ENCODE data around the gene WNK2.

Gene WNK2

DNA sequence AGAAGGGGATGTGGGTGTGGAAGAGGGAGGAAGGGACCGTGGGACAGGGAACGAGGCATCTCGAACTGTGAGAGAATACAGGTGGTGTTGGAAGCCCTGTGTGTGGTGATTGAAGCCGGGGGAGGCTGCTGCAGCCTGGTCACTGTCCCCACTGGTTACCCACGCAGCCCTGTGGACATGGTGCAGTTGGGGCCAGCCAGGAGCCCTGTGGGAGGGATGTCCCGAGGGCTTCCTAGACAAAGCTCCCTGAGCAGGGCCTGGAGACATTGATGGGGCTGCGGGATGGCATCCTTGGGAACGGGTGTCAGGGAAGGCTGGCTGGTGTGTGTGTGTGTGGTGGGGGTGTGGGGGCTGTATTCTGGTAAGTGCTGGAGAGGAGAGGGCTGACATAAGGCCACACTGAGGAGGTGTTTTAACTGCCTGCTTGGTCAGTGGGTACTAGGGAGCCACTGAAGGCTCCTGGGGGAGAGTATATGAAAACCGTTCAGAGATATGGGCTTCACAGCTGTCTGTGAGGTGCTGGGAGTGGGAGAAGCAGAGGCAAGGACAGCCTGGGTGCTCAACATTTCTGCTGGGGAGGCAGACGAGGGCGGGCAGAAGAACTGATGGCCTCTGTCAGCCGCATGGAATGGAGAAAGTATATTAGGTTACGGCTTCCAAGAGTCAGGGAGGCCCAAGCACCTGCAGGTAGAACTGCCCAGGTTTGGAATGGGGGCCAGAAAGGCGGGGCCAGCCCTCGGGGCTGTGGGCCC, 20.0 kb downstream of the WNK2 start:
- no peak for DNase-seq

DNA sequence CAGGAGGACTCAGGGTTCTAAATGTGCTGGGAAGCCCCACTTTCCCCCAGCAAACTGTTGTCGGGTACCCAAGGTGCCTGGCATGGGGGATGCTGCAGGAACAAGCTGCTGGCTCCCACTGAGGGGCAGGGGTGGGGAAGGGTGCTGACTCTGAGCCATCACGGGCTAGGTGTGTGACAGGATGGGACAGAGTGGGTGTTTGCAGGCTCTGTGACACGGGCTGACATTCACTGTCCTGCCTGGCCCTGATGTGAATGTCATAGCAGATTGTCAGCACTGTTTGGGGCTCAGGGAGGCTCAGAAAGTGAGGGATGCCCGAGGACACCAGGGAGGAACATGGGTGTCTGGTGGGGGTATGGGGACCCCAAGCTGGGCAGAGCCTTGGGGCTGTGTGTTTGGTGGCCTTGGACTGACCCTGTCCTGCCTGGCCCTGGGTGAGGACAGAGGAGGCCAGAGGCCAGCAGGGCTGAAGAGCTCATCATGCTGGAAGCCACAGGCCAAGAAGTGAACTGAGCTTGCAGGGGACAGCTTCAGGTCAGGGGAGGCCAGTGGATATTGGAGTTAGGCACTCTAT, 20.6 kb downstream of the WNK2 start:
- DNase-seq: no peak

DNA sequence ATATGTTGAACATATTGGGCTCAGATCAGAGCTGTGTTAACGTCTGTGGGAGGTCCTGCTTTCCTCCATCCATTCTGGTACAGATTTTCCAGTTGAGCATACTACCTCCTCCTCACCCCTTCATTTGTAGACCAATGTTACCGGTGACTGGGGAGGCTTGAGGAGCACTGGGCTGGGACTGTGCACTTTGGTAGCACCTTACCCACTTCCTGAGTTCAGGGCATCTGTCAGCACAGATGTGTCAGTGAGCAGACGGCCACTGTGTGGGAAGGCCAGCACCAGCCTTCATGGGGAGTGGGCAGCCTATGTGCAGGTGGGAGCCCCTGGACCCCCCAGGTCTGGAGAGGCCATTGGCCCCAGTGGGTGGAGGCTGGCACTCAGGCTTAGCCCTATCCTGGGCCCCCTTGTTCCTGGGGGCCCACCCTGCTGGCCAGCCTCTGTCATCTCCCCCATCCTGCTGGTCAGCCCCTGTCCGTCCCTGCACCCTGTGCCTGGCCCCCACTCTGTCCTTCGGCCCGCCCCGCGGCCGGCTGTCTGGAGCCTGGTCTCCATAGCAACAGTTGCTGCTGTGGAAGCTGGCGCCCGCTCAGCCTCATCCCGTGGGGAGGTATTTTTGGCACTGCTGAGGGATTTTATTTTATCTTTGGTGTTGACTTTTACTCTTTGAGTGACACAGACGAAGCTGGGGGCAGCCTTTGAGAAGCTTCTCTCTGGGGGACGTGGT, 21.3 kb downstream of the WNK2 start:
- no peak for DNase-seq

DNA sequence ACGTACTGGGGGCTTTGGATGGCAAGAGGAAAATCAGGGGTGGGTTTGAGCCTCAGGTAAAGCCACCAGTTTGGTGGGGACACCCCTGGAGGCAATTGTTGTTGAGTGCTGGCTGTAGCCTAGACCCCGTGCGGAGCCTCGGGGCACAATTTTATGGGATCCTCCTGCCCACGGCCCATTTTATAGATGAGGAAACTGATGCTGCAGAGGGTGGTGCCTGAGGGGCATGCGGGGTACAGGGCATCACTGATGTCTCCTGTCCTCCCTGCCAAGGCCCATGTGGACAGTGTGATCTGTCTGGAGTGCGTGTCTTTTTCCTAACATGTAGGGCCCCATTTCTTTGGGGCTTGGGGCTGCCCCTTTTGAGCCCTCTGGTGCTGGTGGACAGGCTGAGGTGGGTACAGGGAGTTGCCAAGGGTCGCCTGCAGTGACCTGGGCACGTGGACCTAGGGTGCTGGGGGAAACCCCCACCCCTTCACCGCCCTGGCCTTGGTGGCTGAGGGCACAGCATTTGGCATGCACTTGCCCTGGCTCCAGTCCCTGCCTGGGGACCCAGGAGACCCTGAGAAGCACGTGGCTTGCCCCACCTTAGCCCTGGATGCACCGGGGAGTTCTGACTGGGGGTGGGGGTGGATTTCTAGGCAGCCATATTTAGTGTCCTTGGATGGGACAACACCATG, 22.1 kb downstream of the WNK2 start:
- DNase-seq: no peak

DNA sequence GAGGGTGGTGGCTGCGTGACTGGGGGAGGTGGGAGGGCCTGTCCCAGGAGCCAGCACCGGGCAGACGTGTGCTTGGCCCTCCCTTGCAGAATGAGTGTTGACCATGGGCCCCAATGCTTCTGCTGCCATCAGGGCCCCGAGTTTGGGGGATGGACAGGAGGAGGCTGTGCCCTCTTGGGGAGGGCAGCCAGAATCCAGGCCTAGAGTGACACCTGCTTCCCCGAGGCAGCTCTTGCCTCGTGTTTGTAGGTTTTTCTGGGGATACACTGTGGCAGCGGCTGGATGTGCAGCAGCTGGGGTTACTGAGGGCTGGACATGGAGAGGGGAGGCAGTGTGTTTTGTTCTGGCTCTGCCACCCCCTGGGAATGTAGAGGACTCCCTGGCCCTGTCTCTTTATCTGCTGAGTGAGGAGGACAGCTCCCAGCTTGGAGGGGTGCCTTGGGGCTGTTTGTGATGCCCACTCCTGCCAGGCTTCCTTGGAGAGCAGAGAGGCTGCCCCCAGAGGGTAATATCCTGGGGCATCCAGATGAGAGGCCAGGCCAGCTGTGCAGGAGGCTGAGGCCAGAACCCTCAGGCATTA, 22.7 kb downstream of the WNK2 start:
- DNase-seq: no peak

DNA sequence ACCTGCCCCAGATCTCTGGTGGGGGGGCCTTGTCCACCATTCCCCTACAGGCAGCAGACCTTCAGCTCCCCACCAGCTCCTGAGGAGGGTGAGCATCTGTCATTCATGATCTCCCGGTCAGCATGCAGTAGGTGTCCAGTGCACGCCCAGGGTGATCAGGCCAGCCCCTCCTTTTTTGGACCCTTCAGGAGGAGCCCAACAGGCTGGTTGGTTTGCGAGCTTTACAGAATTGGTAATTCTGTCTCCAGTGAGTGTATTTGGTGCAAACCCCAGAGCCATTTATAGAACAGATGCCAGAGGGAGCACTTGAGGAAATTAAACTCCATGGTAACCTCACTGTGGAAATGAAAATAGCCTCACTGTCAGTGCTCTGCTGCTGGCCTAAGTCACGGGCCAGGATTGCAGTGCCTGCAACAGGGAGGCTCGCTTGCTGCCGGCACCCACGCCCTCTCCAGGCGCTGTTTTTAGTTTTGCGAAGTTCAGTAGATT, 23.4 kb downstream of the WNK2 start:
- no peak for DNase-seq

DNA sequence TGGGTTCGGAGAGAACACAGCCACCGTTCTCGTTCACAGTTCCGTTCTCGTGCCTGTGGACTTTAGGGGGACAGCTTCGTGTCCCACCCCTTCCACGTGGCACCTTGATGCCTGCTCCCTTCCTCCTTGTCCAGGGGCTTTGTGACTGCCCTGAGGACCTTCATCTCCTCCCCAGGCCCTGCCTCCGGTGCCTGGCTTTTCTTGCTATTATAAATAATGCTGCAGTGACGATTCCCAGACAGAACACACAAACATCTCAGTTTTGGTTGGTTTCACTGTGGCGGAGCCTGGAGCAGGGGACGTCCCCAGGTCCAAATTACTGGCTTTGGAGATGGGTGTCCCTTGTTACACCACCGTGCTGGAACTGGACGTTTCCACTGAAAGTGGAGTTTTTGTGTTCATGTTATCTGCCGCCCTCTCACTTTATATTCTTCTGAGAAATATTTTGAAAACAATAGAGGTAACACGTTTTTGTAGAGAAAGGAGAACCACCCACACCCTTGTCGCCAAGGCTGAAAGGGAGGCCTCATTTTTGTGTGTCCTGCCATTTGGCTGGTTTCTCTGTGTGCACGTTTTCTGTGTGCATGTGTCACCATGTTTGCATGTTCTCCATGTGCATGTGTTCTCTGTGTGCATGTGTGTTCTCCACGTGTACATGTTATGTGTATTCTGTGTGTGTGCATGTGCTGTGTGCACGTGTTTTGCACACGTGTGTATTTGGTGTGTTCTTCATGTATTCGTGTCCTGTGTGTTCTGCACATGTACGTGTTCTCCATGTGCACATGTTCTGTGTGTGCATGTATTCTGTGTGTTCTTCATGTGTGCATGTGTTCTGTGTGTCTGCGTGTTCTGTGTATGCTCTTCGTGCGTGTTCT, 24.2 kb downstream of the WNK2 start:
- DNase-seq: no peak

DNA sequence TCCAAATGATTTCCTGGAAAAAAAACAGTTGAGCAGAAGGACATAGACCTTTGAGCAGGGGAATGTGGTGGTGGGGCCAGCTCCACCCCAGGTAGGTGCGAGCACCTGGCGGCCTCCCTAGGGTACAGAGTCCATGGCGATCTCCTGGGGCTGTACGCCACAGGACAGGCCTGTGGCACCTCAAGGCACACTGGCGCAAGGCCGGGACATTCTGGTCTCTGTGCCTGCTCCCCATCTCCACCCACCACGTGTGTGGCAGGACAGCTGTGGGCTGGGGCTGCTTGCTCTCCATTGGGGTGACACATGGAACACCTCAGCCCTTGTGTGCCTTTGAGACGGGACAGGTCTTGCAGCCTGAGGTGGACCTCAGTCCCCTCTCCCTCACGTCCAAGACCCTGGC, 25.2 kb downstream of the WNK2 start:
- DNase-seq: no peak

DNA sequence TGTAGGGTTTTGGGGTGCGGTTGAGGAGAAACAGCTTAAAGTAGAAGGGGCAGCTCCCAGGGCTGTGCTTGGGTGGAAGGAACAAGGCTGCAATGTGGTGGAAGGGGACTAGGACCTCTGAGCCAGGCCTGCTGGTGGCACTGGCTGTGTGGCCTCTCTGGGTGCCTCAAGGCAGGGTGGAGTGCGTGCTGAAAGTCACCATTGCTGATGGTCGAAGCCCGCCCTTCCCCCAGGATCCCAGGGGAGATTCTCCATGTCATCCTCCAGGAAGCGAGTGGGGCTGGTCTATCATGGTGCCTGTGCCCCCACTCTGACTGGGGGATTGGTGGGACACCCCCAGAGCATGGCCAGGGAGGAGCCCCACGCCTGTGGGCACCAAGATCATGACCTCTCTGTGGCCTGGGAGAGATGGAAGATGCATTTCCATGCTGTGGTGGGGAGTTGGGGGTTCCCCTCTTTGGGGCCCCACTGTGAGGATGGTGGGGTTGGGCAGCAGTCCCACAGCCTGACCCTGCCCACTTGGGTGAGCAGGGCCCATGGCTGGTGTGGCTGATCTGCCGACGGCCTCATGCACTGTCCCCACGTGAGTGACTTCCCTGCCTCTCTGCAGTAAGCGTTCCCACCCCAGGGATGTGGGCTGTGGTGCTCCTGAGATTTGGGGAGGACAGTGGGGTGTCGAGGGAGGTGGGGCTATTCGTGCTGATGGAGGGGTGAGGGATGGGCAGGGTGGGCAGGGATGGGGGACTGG, 25.8 kb downstream of the WNK2 start:
- DNase-seq: no peak

DNA sequence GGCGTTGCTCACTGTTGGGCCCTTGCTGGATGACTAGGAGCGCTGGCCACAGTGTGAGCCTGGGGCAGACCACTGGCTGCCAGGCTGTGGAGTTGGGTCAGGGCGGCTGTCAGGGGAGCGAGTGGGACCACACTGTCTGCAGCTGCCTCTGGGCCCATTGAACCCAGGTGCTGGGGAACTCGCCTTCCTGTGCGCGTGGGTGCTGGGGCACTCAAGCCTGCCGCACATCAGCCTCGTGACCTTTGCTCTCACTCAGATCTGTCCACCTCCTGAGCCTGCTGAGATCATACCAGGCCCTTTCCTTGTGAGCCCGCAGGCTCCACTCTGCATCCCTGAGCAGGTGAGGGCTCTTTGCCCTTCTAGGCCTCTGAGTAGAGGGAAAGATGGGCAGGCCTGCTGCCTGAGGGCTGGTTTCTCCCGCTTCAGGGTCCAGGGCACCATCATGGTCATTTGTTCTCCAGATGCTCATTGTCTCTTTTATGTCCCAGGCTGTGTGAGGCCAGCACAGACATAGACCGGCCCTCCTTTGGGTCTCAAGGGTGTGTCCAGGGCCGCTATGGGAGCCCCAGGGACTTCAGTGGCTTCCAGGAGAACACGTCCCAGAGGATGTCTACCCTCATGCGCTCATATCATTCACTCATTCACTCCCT, 26.5 kb downstream of the WNK2 start:
- no peak for DNase-seq

DNA sequence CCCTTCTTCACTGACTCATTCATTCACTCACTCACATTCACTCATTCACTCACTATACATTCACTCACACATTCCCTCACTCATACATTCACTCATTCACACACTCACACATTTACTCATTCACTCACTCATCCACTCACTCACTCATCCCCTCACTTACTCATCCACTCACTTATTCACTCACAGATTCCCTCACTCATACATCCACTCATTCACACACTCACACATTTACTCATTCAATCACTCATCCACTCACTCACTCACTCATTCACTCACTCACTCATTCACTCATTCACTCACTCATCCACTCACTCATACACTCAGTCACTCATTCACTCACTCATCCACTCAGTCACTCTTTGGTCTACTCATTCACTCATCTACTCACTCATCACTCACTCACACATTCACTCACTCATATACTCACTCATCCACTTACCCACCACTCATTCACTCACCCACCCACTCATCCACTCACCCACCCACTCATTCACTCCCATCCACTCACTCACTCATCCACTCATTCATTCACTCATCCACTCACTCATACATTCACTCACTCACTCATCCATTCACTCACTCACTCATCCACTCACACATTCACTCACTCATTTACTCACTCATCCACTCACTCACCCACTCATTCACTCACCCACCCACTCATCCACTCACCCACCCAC, 27.2 kb downstream of the WNK2 start:
- DNase-seq: no peak

DNA sequence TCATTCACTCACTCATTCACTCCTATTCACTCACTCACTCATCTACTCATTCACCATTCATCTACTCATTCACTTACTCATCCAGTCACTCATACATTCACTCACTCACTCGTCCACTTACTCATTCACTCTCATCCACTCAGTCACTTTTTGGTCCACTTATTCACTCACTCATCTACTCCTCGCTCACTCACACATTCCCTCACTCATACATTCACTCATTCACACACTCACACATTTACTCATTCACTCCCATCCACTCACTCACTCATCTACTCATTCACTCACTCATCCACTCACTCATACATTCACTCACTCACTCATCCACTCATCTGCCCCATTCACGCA, 27.7 kb downstream of the WNK2 start:
- no peak for DNase-seq

DNA sequence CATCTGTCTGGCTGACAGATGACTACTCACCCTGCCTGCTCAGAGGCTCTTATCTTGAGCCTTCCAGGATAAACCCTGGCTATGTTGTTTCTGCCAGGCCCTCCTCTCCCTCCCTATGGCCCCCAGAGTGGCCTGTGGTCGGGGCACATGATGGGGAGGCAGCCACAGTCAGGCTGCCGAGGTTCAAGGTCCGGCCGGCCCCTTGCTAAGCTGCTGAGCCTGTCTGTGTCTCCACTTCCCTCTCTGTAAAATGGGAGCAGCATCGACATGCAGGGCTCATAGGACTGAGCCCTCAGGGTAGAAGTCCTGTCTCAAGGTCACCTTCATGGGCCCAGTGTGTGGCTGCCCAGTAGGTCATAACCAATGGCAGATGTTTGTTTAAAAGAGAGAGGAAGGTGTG, 28.5 kb downstream of the WNK2 start:
- DNase-seq: no peak

DNA sequence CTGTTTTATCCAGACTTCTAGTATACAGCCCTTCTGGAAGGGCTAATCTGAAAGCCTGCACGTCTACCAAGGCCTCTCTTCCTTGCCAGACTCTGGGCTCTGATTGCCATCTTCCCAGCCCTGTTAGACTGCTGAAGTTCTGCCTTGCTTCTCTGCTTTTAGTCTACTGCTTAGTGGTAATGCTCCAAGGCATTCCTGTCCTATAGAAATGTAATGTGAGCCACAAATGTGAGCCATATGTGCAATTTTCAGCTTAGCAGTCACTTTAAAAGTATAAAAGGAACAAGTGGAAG, 32.1 kb downstream of the WNK2 start:
- DNase-seq: no peak

DNA sequence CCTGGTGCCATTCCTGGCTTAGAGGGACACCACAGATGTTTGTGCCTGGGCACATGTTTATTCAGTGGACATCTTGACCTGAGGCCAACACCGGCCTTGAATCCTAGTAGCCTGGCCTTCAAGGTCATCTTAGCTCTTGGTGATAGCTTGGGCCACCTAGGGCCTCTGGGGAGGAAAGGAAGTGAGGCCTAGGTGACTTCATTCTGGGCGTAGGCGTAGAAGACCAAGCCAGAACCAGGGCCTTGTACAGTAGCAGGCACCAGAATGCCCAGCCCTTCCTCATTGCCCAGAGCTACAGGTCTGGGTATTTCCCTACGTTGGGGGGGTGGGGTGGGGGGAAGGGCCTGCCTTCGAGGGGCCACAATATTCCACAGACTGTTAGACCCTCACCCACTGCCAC, 33.8 kb downstream of the WNK2 start:
- no peak for DNase-seq

DNA sequence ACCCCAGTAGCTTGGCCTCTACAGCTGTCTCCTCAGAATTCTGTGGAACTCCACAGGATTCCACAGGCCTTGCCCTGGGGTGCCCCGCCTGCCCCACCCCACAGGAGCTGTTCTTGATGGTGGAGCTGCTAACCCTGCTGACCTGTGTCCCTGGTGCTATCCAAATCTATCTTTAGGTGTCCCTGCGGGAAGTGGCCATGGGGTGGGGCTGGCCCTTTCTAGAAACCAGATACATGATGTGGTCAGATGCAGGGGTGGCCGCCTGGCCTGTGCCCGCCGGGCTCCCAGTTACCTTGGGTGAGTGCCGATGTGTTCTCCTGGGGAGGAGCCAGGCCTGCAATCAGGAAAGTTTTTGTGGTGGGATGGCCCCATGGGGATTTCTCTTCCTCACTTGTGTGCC, 34.2 kb downstream of the WNK2 start:
- DNase-seq: no peak

DNA sequence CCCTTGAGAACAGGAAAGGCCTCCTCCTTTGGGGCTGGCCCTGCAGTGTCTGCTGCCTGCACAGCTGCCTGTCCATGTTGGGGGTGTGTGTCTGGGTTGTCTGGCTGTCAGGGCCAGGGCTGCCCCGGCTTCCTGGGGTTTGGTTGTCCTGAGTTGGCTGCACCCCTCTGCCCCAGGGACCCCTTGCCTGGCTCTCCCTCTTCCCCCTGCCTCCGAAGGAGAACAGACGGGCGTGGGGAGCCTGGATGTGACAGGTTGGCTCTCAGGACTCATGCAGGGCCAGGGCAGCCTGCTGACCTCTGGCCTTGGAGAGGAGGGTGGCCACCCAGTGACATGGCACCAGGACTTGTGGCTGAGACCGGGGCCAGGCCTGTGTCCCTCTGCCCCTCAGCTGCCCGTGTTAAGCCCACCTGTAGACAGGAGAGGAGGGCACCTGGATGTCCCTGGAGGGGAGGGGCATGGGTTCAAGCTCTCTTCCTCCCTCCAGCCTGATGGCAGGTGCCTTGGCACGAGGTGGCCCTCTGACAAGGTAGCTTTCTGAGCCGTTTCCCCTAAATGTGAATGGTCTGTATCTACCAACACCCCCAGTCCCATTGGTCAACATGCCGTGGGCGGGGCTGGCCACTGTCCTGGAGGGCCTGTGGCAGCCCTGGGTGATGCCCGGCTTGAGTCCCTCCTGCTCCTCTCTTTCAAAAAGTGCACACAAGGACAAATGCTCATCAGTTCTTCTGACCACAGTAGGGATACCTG, 34.9 kb downstream of the WNK2 start:
- no peak for DNase-seq

DNA sequence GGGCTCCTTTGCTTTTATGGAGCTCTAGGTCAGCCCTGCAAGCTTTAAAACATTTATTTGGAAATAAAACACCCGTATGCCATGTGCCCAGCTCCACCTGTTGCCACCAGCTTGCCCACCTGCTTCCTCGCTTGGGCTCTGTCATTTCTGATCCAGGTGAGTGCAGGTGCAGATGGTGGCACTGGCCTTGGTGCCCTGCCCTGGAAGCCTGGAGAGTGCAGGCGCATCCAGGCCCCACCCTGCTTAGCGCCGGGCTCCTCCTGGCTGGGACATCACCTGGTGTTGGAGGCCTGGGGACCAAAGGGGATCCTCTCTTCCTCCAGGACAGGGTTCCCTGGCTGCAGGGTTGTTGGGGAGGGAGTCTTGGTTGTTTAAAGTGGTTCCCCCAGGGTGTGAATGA, 35.8 kb downstream of the WNK2 start:
- no peak for DNase-seq

DNA sequence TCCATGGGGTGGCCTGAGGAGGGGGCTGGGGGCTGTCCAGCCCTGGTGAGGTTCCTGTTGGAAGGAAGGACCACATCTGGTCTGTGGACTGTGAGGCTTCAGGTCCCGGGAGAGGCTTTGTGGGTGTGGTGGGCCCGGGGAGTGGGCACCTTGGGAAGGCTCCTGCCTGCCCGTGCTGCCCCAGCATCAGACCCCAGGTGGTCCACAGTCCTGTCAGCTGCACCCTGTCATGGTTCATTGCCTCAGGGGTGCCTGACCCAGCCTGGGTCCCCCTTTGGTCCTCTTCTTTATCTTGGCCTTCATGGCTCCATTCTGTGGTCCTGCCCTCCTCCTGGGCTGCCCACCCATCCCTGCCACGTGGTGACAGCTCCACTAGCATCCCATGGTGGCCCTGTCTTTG, 36.7 kb downstream of the WNK2 start:
- no peak for DNase-seq

DNA sequence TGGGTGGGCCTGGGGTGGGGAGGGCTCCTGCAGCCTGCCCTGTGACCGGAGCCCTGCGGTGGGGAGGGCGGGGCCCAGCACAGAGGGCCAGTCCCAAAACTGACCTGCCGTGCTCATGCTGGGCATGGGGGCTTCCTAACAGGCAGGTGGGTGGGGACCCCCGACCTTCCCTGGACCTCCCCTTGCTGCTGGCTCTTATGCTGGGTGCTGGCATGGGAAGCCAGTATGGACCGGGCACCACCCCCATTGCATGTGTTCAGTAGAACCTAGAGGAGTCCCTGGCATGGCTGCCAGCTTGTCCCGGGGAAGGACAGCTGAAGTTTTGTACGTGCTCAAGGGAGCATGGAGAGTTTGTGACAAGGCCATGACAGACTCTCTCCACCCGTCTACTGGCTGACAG, 37.1 kb downstream of the WNK2 start:
- no peak for DNase-seq
